Neural cell (in vitro differentiated cells): ENCODE measurements around the gene DGKI. TPM values are rescaled to one million over a fixed set of nuclear protein-coding genes. Genes with fewer than 3 reads are reported as not detected.

Source experiments
- H2AFZ ChIP-seq: fragments of 200-600, 300-800 bp; sonication (generic), shearing (Covaris generic); 2 replicates; pipeline ENCODE4 v1.6.0; 2014; ENCODE audit warnings: low read depth, mild to moderate bottlenecking, antibody characterized with exemption, low read length, moderate library complexity
- H3F3A ChIP-seq: fragments of 200-600 bp; shearing (Covaris generic); 2 replicates; pipeline ENCODE4 v1.6.1; 2016; ENCODE audit warnings: mild to moderate bottlenecking, moderate library complexity, mixed read lengths, antibody characterized with exemption, low read length; ENCODE audit not compliant: insufficient read depth, poor library complexity, severe bottlenecking
- H3K27ac ChIP-seq: fragments of 200-600, 300-800 bp; sonication (generic), shearing (Covaris generic); 2 replicates; pipeline ENCODE4 v1.5.1; 2014; ENCODE audit warnings: mild to moderate bottlenecking, low read length, moderate library complexity
- H3K27me3 ChIP-seq: fragments of 300-800, 200-600 bp; sonication (generic), shearing (Covaris generic); 2 replicates; pipeline ENCODE4 v1.6.0; 2014; ENCODE audit warnings: mild to moderate bottlenecking, low read depth, low read length, moderate library complexity; ENCODE audit not compliant: insufficient read depth
- H3K36me3 ChIP-seq: fragments of 300-800, 200-600 bp; sonication (generic), shearing (Covaris generic); 2 replicates; pipeline ENCODE4 v1.5.1; 2014; ENCODE audit warnings: mild to moderate bottlenecking, antibody characterized with exemption, low read length, moderate library complexity; ENCODE audit not compliant: insufficient read depth
- H3K4me2 ChIP-seq: fragments of 300-800, 200-600 bp; sonication (generic), shearing (Covaris generic); 2 replicates; pipeline ENCODE4 v1.6.0; 2014; ENCODE audit warnings: mild to moderate bottlenecking, low read length
- H3K4me3 ChIP-seq: fragments of 300-800, 200-600 bp; sonication (generic), shearing (Covaris generic); 2 replicates; pipeline ENCODE4 v1.5.1; 2014; ENCODE audit warnings: mild to moderate bottlenecking, low read length, moderate library complexity
- H3K79me2 ChIP-seq: fragments of 200-600 bp; shearing (Covaris generic); replicated peaks from 2 replicates; pipeline ENCODE4 v1.6.0; 2014; ENCODE audit warnings: mild to moderate bottlenecking, low read length, moderate library complexity; ENCODE audit not compliant: insufficient read depth
- H3K9ac ChIP-seq: fragments of 300-800, 200-600 bp; sonication (generic), shearing (Covaris generic); 2 replicates; pipeline ENCODE4 v1.6.1; 2016; ENCODE audit warnings: mild to moderate bottlenecking, low read length, mixed read lengths
- H3K9me2 ChIP-seq: fragments of 200-600 bp; shearing (Covaris generic); 2 replicates; pipeline ENCODE4 v1.6.1; 2016; ENCODE audit warnings: mild to moderate bottlenecking, low read length, mixed read lengths; ENCODE audit not compliant: insufficient read depth
- H3K9me3 ChIP-seq: fragments of 200-600, 300-800 bp; sonication (generic), shearing (Covaris generic); 2 replicates; pipeline ENCODE4 v1.6.1; 2016; ENCODE audit warnings: mild to moderate bottlenecking, mixed run types, low read length, moderate library complexity, mixed read lengths
- H4K20me1 ChIP-seq: fragments of 200-600 bp; shearing (Covaris generic); 2 replicates; pipeline ENCODE4 v1.6.1; 2016; ENCODE audit warnings: mild to moderate bottlenecking, mixed run types; ENCODE audit not compliant: insufficient read depth
- EP300 ChIP-seq: fragments of 450-650 bp; conservative IDR thresholded peaks from 2 replicates; pipeline ENCODE4 v1.6.1; 2014; ENCODE audit warnings: antibody characterized with exemption, mild to moderate bottlenecking, moderate library complexity; ENCODE audit not compliant: poor library complexity, severe bottlenecking
- EZH2 ChIP-seq: fragments of 200-600, 300-800 bp; shearing (Covaris generic), sonication (generic); IDR thresholded peaks from 2 replicates; pipeline ENCODE4 v1.6.1; 2014; ENCODE audit warnings: antibody characterized with exemption, low read length, borderline replicate concordance, mild to moderate bottlenecking; ENCODE audit not compliant: insufficient read depth, poor library complexity, severe bottlenecking
- MXI1 ChIP-seq: fragments of 450-650 bp; conservative IDR thresholded peaks from 2 replicates; pipeline ENCODE4 v1.6.1; 2014; ENCODE audit warnings: antibody characterized with exemption, mild to moderate bottlenecking; ENCODE audit not compliant: poor library complexity, severe bottlenecking
- POLR2AphosphoS5 ChIP-seq: IDR thresholded peaks from 2 replicates; pipeline ENCODE4 v1.6.1; 2012
- RAD21 ChIP-seq: fragments of 450-650 bp; conservative IDR thresholded peaks from 2 replicates; pipeline ENCODE4 v1.6.1; 2014; ENCODE audit warnings: antibody characterized with exemption, mild to moderate bottlenecking, moderate library complexity
- SMC3 ChIP-seq: fragments of 450-650 bp; conservative IDR thresholded peaks from 2 replicates; pipeline ENCODE4 v1.6.1; 2014; ENCODE audit warnings: antibody characterized with exemption, mild to moderate bottlenecking, moderate library complexity; ENCODE audit not compliant: poor library complexity
- TAF1 ChIP-seq: IDR thresholded peaks from 2 replicates; pipeline ENCODE4 v1.6.1; 2012; ENCODE audit warnings: low read depth
- polyA plus RNA-seq: library from polyadenylated mRNA; depleted of rRNA; stranded (reverse); fragments of >200 nt; gene quantifications from 2 replicates; pipeline ENCODE4 v1.2.3, GENCODE V29; 2014
- TF ChIP-seq, protein P1 (sequence below): fragments of 450-650 bp; IDR thresholded peaks from 2 replicates; pipeline ENCODE4 v1.5.1; 2014; ENCODE audit warnings: antibody characterized with exemption, mild to moderate bottlenecking, moderate library complexity; ENCODE audit not compliant: poor library complexity, severe bottlenecking
- TF ChIP-seq, protein P2 (sequence below): IDR thresholded peaks from 2 replicates; pipeline ENCODE4 v1.6.1; 2012; ENCODE audit warnings: borderline replicate concordance

The DGKI gene
- polyA plus RNA-seq, 1 donor from 2014 or later: 15.8 TPM

DNA sequence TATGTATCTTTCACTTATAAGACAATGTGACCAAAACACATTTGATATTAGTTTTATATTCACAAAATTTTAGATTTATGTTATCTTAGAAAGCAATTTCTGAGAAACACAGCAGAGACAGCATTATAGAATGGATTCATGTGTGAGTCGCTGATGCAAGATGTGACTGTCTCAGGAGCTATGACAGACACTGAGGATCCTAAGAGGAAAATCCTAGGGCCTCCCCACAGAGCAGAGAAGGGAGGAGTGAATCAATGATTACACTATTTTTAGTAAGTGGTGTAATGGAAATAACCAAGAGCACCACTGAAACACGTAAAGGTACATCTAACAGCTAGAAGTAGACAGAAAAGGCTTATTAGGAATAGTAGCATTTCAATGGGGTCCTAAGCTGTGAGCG is 299.3 kb downstream of the DGKI start:
- H3F3A ChIP-seq: no peaks in the 10 kb centered on the region
- no peaks in the 10 kb centered on the region for H3K9me3 ChIP-seq
- H3K9me2 ChIP-seq: no peaks in the 10 kb centered on the region
- H3K9ac ChIP-seq: no peak overlapping the region
- H3K36me3 ChIP-seq: peaks cover 6% of the 10 kb centered on the region
- H3K4me2 ChIP-seq: no peak overlapping the region
- TF ChIP-seq POLR2AphosphoS5: peak; percentile 17
- no peak for TF ChIP-seq EP300
- H2AFZ ChIP-seq: no peak overlapping the region
- peak overlapping the region; percentile 56 for H3K27ac ChIP-seq
- no peaks in the 10 kb centered on the region for H3K27me3 ChIP-seq
- no peak overlapping the region for H3K4me3 ChIP-seq
- no peaks in the 10 kb centered on the region for H3K79me2 ChIP-seq
- no peaks in the 10 kb centered on the region for H4K20me1 ChIP-seq

- H3K4me3 ChIP-seq: no peak overlapping the region
- H3F3A ChIP-seq: no peaks in the 10 kb centered on the region
- H3K9ac ChIP-seq: no peak overlapping the region
- H4K20me1 ChIP-seq: no peaks in the 10 kb centered on the region
- no peak overlapping the region for H3K27ac ChIP-seq
- no peaks in the 10 kb centered on the region for H3K9me2 ChIP-seq
- H3K4me2 ChIP-seq: no peak overlapping the region
- TF ChIP-seq, protein P1, sequence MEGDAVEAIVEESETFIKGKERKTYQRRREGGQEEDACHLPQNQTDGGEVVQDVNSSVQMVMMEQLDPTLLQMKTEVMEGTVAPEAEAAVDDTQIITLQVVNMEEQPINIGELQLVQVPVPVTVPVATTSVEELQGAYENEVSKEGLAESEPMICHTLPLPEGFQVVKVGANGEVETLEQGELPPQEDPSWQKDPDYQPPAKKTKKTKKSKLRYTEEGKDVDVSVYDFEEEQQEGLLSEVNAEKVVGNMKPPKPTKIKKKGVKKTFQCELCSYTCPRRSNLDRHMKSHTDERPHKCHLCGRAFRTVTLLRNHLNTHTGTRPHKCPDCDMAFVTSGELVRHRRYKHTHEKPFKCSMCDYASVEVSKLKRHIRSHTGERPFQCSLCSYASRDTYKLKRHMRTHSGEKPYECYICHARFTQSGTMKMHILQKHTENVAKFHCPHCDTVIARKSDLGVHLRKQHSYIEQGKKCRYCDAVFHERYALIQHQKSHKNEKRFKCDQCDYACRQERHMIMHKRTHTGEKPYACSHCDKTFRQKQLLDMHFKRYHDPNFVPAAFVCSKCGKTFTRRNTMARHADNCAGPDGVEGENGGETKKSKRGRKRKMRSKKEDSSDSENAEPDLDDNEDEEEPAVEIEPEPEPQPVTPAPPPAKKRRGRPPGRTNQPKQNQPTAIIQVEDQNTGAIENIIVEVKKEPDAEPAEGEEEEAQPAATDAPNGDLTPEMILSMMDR: no peak
- no peak for TF ChIP-seq MXI1
- TF ChIP-seq EZH2: no peak
- TF ChIP-seq SMC3: no peak
- no peak for TF ChIP-seq EP300
- TF ChIP-seq TAF1: no peak
- no peak for TF ChIP-seq RAD21
- no peaks in the 10 kb centered on the region for H3K79me2 ChIP-seq
- no peaks in the 10 kb centered on the region for H3K9me3 ChIP-seq
- no peaks in the 10 kb centered on the region for H3K27me3 ChIP-seq
- H3K36me3 ChIP-seq: peaks cover 3% of the 10 kb centered on the region
- no peak overlapping the region for H2AFZ ChIP-seq
These were observed 300.1 kb downstream of the DGKI start for GRCh38 chr7:137546671-137547070.

- no peaks in the 10 kb centered on the region for H3K27me3 ChIP-seq
- no peaks in the 10 kb centered on the region for H3K79me2 ChIP-seq
- H3K4me3 ChIP-seq: no peak overlapping the region
- no peaks in the 10 kb centered on the region for H3K9me2 ChIP-seq
- H3K4me2 ChIP-seq: no peak overlapping the region
- no peak overlapping the region for H2AFZ ChIP-seq
- TF ChIP-seq MXI1 (no peak), EP300 (no peak), POLR2AphosphoS5 (no peak), TAF1 (no peak), RAD21 (no peak), SMC3 (no peak)
- TF ChIP-seq, protein P2, sequence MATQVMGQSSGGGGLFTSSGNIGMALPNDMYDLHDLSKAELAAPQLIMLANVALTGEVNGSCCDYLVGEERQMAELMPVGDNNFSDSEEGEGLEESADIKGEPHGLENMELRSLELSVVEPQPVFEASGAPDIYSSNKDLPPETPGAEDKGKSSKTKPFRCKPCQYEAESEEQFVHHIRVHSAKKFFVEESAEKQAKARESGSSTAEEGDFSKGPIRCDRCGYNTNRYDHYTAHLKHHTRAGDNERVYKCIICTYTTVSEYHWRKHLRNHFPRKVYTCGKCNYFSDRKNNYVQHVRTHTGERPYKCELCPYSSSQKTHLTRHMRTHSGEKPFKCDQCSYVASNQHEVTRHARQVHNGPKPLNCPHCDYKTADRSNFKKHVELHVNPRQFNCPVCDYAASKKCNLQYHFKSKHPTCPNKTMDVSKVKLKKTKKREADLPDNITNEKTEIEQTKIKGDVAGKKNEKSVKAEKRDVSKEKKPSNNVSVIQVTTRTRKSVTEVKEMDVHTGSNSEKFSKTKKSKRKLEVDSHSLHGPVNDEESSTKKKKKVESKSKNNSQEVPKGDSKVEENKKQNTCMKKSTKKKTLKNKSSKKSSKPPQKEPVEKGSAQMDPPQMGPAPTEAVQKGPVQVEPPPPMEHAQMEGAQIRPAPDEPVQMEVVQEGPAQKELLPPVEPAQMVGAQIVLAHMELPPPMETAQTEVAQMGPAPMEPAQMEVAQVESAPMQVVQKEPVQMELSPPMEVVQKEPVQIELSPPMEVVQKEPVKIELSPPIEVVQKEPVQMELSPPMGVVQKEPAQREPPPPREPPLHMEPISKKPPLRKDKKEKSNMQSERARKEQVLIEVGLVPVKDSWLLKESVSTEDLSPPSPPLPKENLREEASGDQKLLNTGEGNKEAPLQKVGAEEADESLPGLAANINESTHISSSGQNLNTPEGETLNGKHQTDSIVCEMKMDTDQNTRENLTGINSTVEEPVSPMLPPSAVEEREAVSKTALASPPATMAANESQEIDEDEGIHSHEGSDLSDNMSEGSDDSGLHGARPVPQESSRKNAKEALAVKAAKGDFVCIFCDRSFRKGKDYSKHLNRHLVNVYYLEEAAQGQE: no peak
- TF ChIP-seq, protein P1: no peak
- H3K9me3 ChIP-seq: no peaks in the 10 kb centered on the region
- H3F3A ChIP-seq: no peaks in the 10 kb centered on the region
- H4K20me1 ChIP-seq: no peaks in the 10 kb centered on the region
- H3K27ac ChIP-seq: no peak overlapping the region
- H3K36me3 ChIP-seq: no peaks in the 10 kb centered on the region
- H3K9ac ChIP-seq: no peak overlapping the region
These were observed 300.8 kb downstream of the DGKI start for GRCh38 chr7:137546009-137546408.
